CD4-positive, alpha-beta T cell treated with Interferon gamma for 1 hour (primary cell): ENCODE measurements around the gene PLXNB3.
A peak's percentile ranks its signal among the peaks of the same experiment; 100 is the strongest.
"Not testable (repeated sequence)": the region's sequence is repeated elsewhere in the genome, so short reads cannot be mapped to it uniquely, and the experiment has no call there.

Experiments
- DNase-seq: peaks from one replicate; pipeline ENCODE4 v3.0.0-alpha.2; 2020

The PLXNB3 gene

GRCh38 chrX:153763989-153764755, at the start of gene PLXNB3:
PLXNB3 (plus strand) TSS chrX:153764249; CDS start chrX:153765536, 1,287 bp downstream.
- peak; percentile 73 for DNase-seq

GRCh38 chrX:153714256-153714655, 49.8 kb upstream of the PLXNB3 start:
- DNase-seq, result no peak

GRCh38 chrX:153717445-153717844, 46.6 kb upstream of the PLXNB3 start:
- no peak for DNase-seq

- no peak for DNase-seq
These were observed 44.8 kb upstream of the PLXNB3 start for GRCh38 chrX:153719238-153719637.

GRCh38 chrX:153719701-153720100, 44.3 kb upstream of the PLXNB3 start:
- DNase-seq, result no peak

- no peak for DNase-seq
These were observed 41.2 kb upstream of the PLXNB3 start for GRCh38 chrX:153722704-153723350.

GRCh38 chrX:153723351-153724251, 40.4 kb upstream of the PLXNB3 start:
- DNase-seq, result no peak

GRCh38 chrX:153724252-153725038, 39.6 kb upstream of the PLXNB3 start, which contains the start of the genes ABCD1 and BCAP31:
ABCD1 (plus strand) TSS chrX:153724856; CDS start chrX:153725267, 411 bp downstream.
BCAP31 (minus strand) TSS chrX:153724387; CDS start chrX:153723244, 1,143 bp downstream.
- peak; percentile 91 for DNase-seq

- DNase-seq, result no peak
These were observed 38.8 kb upstream of the PLXNB3 start for GRCh38 chrX:153725039-153725831.

GRCh38 chrX:153725832-153726285, 38.2 kb upstream of the PLXNB3 start:
- no peak for DNase-seq

- DNase-seq, result peak; percentile 74
These were observed 37.5 kb upstream of the PLXNB3 start for GRCh38 chrX:153726286-153727122.

GRCh38 chrX:153727123-153727931, 36.7 kb upstream of the PLXNB3 start:
- no peak for DNase-seq

- no peak for DNase-seq
These were observed 36.0 kb upstream of the PLXNB3 start for GRCh38 chrX:153728095-153728494.

- no peak for DNase-seq
These were observed 35.0 kb upstream of the PLXNB3 start for GRCh38 chrX:153728951-153729631.

GRCh38 chrX:153730115-153730514, 33.9 kb upstream of the PLXNB3 start:
- DNase-seq, result not testable (repeated sequence)

- no peak for DNase-seq
These were observed 32.8 kb upstream of the PLXNB3 start for GRCh38 chrX:153731117-153731844.

GRCh38 chrX:153731845-153732215, 32.2 kb upstream of the PLXNB3 start:
- no peak for DNase-seq

- no peak for DNase-seq
These were observed 31.6 kb upstream of the PLXNB3 start for GRCh38 chrX:153732401-153732800.
